GM23338 (cell line): ENCODE results near the gene ATP8A1. TPM values are rescaled to one million over a fixed set of nuclear protein-coding genes. Genes with fewer than 3 reads are reported as not detected.

Experiments used
- ATAC-seq: fragments of 200-7000 bp; cut with Tn5 transposase; 3 replicates; pipeline ENCODE4 v1.9.1; 2020
- DNase-seq: peaks from one replicate; pipeline ENCODE4 v3.0.0-alpha.2; 2015; ENCODE audit warnings: low spot score
- H2AFZ ChIP-seq: fragments of 200-600 bp; sonication (generic); 2 replicates; pipeline ENCODE4 v1.8.0; 2016; ENCODE audit warnings: antibody characterized with exemption, mild to moderate bottlenecking, moderate library complexity
- H3F3A ChIP-seq: fragments of 200-600 bp; sonication (generic); replicated peaks from 2 replicates; pipeline ENCODE4 v1.8.0; 2017; ENCODE audit warnings: antibody characterized with exemption, mixed run types, low read depth
- H3K27ac ChIP-seq: fragments of 200-600 bp; sonication (generic); 2 replicates; pipeline ENCODE4 v1.6.1; 2016; ENCODE audit warnings: low read depth
- H3K27me3 ChIP-seq: fragments of 200-600 bp; sonication (generic); 2 replicates; pipeline ENCODE4 v1.8.0; 2016; ENCODE audit warnings: mild to moderate bottlenecking, mixed run types, moderate library complexity; ENCODE audit not compliant: insufficient read depth
- H3K36me3 ChIP-seq: fragments of 200-600 bp; sonication (generic); 2 replicates; pipeline ENCODE4 v1.8.0; 2016; ENCODE audit warnings: mild to moderate bottlenecking; ENCODE audit not compliant: insufficient read depth
- H3K4me1 ChIP-seq: fragments of 200-600 bp; sonication (generic); 2 replicates; pipeline ENCODE4 v1.8.0; 2016; ENCODE audit warnings: mild to moderate bottlenecking, moderate library complexity; ENCODE audit not compliant: insufficient read depth
- H3K4me2 ChIP-seq: fragments of 200-600 bp; sonication (generic); 2 replicates; pipeline ENCODE4 v1.7.1; 2017; ENCODE audit warnings: mixed run types
- H3K4me3 ChIP-seq: fragments of 200-600 bp; sonication (generic); 2 replicates; pipeline ENCODE4 v1.6.1; 2016; ENCODE audit warnings: mixed run types
- H3K79me2 ChIP-seq: fragments of 200-600 bp; sonication (generic); replicated peaks from 2 replicates; pipeline ENCODE4 v1.8.0; 2017; ENCODE audit warnings: mild to moderate bottlenecking; ENCODE audit not compliant: insufficient read depth
- H3K9me2 ChIP-seq: fragments of 200-600 bp; sonication (generic); 2 replicates; pipeline ENCODE4 v1.8.0; 2017; ENCODE audit not compliant: insufficient read depth
- H4K20me1 ChIP-seq: fragments of 200-600 bp; sonication (generic); replicated peaks from 2 replicates; pipeline ENCODE4 v1.8.0; 2017; ENCODE audit warnings: mild to moderate bottlenecking; ENCODE audit not compliant: insufficient read depth
- H3K27ac Mint-ChIP-seq: 2 replicates; pipeline ENCODE4 v1.8.0; 2020; ENCODE audit warnings: inconsistent platforms, mild to moderate bottlenecking, moderate library complexity, mixed read lengths
- H3K27me3 Mint-ChIP-seq: 3 replicates; pipeline ENCODE4 v1.8.0; 2022; ENCODE audit warnings: low read depth, mild to moderate bottlenecking, moderate library complexity, mixed read lengths, inconsistent platforms; ENCODE audit not compliant: insufficient read depth, poor library complexity
- H3K36me3 Mint-ChIP-seq: 3 replicates; pipeline ENCODE4 v1.8.0; 2021; ENCODE audit warnings: low read depth, mild to moderate bottlenecking, inconsistent platforms, moderate library complexity, mixed read lengths
- H3K4me1 Mint-ChIP-seq: 3 replicates; pipeline ENCODE4 v1.8.0; 2020; ENCODE audit warnings: mild to moderate bottlenecking, inconsistent platforms, mixed read lengths
- H3K4me3 Mint-ChIP-seq: 3 replicates; pipeline ENCODE4 v1.8.0; 2021; ENCODE audit warnings: moderate library complexity, mild to moderate bottlenecking, inconsistent platforms, mixed read lengths
- H3K9me3 Mint-ChIP-seq: 3 replicates; pipeline ENCODE4 v1.8.0; 2020; ENCODE audit warnings: moderate library complexity, mild to moderate bottlenecking, inconsistent platforms, mixed read lengths
- CREB1 ChIP-seq: fragments of 250-450 bp; sonication (Bioruptor Pico); IDR thresholded peaks from 2 replicates; pipeline ENCODE4 v1.5.0; 2020; ENCODE audit warnings: low read depth, mild to moderate bottlenecking, moderate library complexity
- CTCF ChIP-seq, 2 experiments: fragments of 200-600 bp in 1 of 2; sonication (generic) in 1 of 2; conservative IDR thresholded peaks; 2 replicates each; pipeline versions ENCODE4 v1.5.1 to v1.6.1; 2016 to 2017; ENCODE audit warnings: antibody characterized with exemption in 2 of 2, low read depth in 2 of 2, mild to moderate bottlenecking in 2 of 2, moderate library complexity in 1 of 2
- ETS1 ChIP-seq: IDR thresholded peaks from 2 replicates; pipeline ENCODE4 v1.6.1; 2016; ENCODE audit warnings: antibody characterized with exemption
- EZH2 ChIP-seq: fragments of 200-600 bp; sonication (generic); IDR thresholded peaks from one replicate; pipeline ENCODE4 v1.8.0; 2017; ENCODE audit warnings: antibody characterized with exemption, mild to moderate bottlenecking, low read depth; ENCODE audit not compliant: unreplicated experiment
- EZH2phosphoT487 ChIP-seq: fragments of 200-600 bp; sonication (generic); IDR thresholded peaks from one replicate; pipeline ENCODE4 v1.8.1; 2018; ENCODE audit warnings: antibody characterized with exemption; ENCODE audit not compliant: unreplicated experiment
- STAT1 ChIP-seq: IDR thresholded peaks from one replicate; pipeline ENCODE4 v1.6.1; 2016; ENCODE audit warnings: antibody characterized with exemption; ENCODE audit not compliant: unreplicated experiment
- ZNF114 ChIP-seq: fragments of 250-450 bp; sonication (Bioruptor Pico); IDR thresholded peaks from 2 replicates; pipeline ENCODE4 v1.5.0; 2020; ENCODE audit warnings: mild to moderate bottlenecking, moderate library complexity
- ZNF331 ChIP-seq: fragments of 250-450 bp; sonication (Bioruptor Pico); IDR thresholded peaks from 2 replicates; pipeline ENCODE4 v1.5.0; 2020; ENCODE audit warnings: low read depth, mild to moderate bottlenecking, moderate library complexity
- polyA plus RNA-seq: library from polyadenylated mRNA; unstranded; fragments of >200 nt; fragmentation: Nextera tagmentation; extraction: Ambion mirVana; gene quantifications from 2 replicates; pipeline ENCODE4 v1.2.1, GENCODE V29; 2016
- total RNA-seq: library from RNA; depleted of rRNA; stranded (reverse); fragments of >200 nt; shearing (Covaris generic); gene quantifications from 2 replicates; pipeline ENCODE4 v1.2.3, GENCODE V29; 2014

ATP8A1 gene
- total and polyA plus RNA-seq, 2 experiments from 2014 or later = 6.8 to 66.3 TPM

- H3K9me2 ChIP-seq = no peaks in the 10 kb centered on the region
- peak; percentile 93 for ATAC-seq
- no peaks in the 10 kb centered on the region for H3K4me1 Mint-ChIP-seq
- no peak overlapping the region for H3K27ac ChIP-seq
- H3F3A ChIP-seq = no peaks in the 10 kb centered on the region
- H2AFZ ChIP-seq = no peak overlapping the region
- no peaks in the 10 kb centered on the region for H3K27me3 Mint-ChIP-seq
- no peaks in the 10 kb centered on the region for H3K4me1 ChIP-seq
- H4K20me1 ChIP-seq = no peaks in the 10 kb centered on the region
- peaks cover 8% of the 10 kb centered on the region; the same call in 2 of the 3 replicates for H3K36me3 Mint-ChIP-seq
- H3K27me3 ChIP-seq = no peaks in the 10 kb centered on the region
- H3K4me2 ChIP-seq = no peak overlapping the region
- peaks cover 5% of the 10 kb centered on the region; the same call in 1 of the 3 replicates for H3K9me3 Mint-ChIP-seq
- H3K79me2 ChIP-seq = no peaks in the 10 kb centered on the region
- no peak overlapping the region for H3K27ac Mint-ChIP-seq
- TF ChIP-seq EZH2 (no peak), CTCF (conservative IDR thresholded peaks at IDR 0.05; ENCODE audit: low read depth in 2 of 2) (peak; percentile 74 to 81)
- H3K4me3 ChIP-seq = no peak overlapping the region
- H3K36me3 ChIP-seq = no peaks in the 10 kb centered on the region
- peak; percentile 88 for DNase-seq
- no peak overlapping the region for H3K4me3 Mint-ChIP-seq
Measured at GRCh38 chr4:42568610-42569207, 88.2 kb downstream of the ATP8A1 start.

- H3K27ac Mint-ChIP-seq = no peak overlapping the region
- no peak overlapping the region for H3K4me3 Mint-ChIP-seq
- no peaks in the 10 kb centered on the region for H3K4me1 Mint-ChIP-seq
- H3K36me3 Mint-ChIP-seq = peaks cover 22% of the 10 kb centered on the region
- H3K27me3 Mint-ChIP-seq = peaks cover 2% of the 10 kb centered on the region
- H3K4me2 ChIP-seq = no peak overlapping the region
- no peak overlapping the region for H3K27ac ChIP-seq
- no peaks in the 10 kb centered on the region for H3F3A ChIP-seq
- peaks cover 5% of the 10 kb centered on the region; the same call in 1 of the 3 replicates for H3K9me3 Mint-ChIP-seq
- H4K20me1 ChIP-seq = no peaks in the 10 kb centered on the region; the same call in 1 of the 2 replicates
- H3K27me3 ChIP-seq = no peaks in the 10 kb centered on the region
- H3K79me2 ChIP-seq = no peaks in the 10 kb centered on the region
- ATAC-seq = no peak
- H2AFZ ChIP-seq = no peak overlapping the region
- H3K36me3 ChIP-seq = no peaks in the 10 kb centered on the region
- no peaks in the 10 kb centered on the region for H3K9me2 ChIP-seq
- TF ChIP-seq EZH2phosphoT487 = no peak
- TF ChIP-seq CREB1 (CRISPR knock-in tag) = no peak
- TF ChIP-seq STAT1 = no peak
- no peak for TF ChIP-seq ZNF331
- no peak for TF ChIP-seq ZNF114 (CRISPR knock-in tag)
- TF ChIP-seq EZH2 = no peak
- TF ChIP-seq ETS1 = no peak
- no peak overlapping the region for H3K4me3 ChIP-seq
- H3K4me1 ChIP-seq = no peaks in the 10 kb centered on the region
- no peak for DNase-seq
Measured at GRCh38 chr4:42566835-42567234, 90.1 kb downstream of the ATP8A1 start.
